D721Med (cell line): Measurements from ENCODE around the gene KCNMB1.

Experiments
- DNase-seq: peaks from one replicate; pipeline ENCODE4 v3.0.0; 2011; ENCODE audit warnings: low spot score; ENCODE audit not compliant: insufficient read length
- FAIRE-seq: peaks from 2 replicates; lab custom pipeline; 2011; peaks lifted over from hg19 to GRCh38; lab: Jason Lieb, UNC
- CTCF ChIP-seq: IDR thresholded peaks from 2 replicates; pipeline ENCODE4 v1.5.1; 2012; ENCODE audit warnings: mild to moderate bottlenecking, control low read depth; ENCODE audit not compliant: insufficient read depth; ENCODE audit errors: missing control alignments

Gene KCNMB1

GRCh38 chr5:170329524-170329923 is 59.6 kb downstream of the KCNMB1 start:
- TF ChIP-seq CTCF = no peak
- DNase-seq (no peak), FAIRE-seq (no peak)

GRCh38 chr5:170327829-170328228 is 61.3 kb downstream of the KCNMB1 start:
- DNase-seq = no peak
- FAIRE-seq = no peak
- no peak for TF ChIP-seq CTCF

- DNase-seq (no peak), FAIRE-seq (no peak)
- TF ChIP-seq CTCF = no peak
These were observed 62.0 kb downstream of the KCNMB1 start for GRCh38 chr5:170327168-170327567.
